Endothelial cell of umbilical vein (primary cell): Measurements from ENCODE around the gene HGF.

Experiments used
- EZH2 ChIP-seq: IDR thresholded peaks from 2 replicates; pipeline ENCODE4 v1.6.1; 2012; ENCODE audit warnings: borderline replicate concordance, low read depth, mild to moderate bottlenecking, moderate library complexity, low read length, inconsistent platforms; ENCODE audit not compliant: severe bottlenecking
- POLR2AphosphoS5 ChIP-seq: IDR thresholded peaks from 2 replicates; pipeline ENCODE4 v1.6.1; 2012; ENCODE audit warnings: low read depth, mild to moderate bottlenecking, control low read depth, low read length, moderate library complexity; ENCODE audit not compliant: insufficient read depth
- TF ChIP-seq, protein P1 (sequence below), 2 donors: IDR thresholded peaks; 1 replicate in 1 of 2; 2 replicates in 1 of 2; pipeline ENCODE4 v1.5.1; 2011; ENCODE audit warnings: low read length in 2 of 2, mild to moderate bottlenecking in 2 of 2, moderate library complexity in 2 of 2, control low read depth in 1 of 2, inconsistent platforms in 1 of 2, low read depth in 1 of 2; ENCODE audit not compliant: insufficient read depth in 1 of 2; ENCODE audit errors: extremely low read depth in 1 of 2

DNA sequence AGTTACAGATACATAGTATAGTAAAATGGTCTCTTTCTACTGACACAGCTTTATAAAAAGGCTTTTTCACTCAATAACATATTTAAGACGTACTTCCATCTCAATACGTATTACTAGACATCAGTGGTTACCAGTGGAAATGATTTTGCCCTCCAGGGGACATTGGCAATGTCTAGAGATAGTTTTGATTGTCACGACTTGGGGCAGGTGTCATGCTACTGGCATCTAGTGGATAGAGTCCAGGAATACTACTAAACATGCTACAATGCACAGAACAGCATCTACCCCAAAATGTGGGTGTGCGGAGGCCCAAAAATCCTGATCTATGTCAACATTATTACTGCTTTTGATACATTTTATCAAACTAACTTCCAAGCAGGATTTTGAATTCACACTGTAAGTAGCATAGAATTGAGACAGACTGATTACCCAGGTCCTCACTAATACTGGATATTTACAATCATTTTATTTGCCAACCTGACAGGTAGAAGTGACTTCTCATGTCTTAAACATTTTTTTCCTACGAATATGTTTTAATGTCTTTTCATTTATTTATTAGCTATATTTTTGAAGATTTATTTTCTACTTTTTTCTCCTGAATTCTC lies 53.8 kb downstream of the HGF start:
- no peak for TF ChIP-seq EZH2
- no peak for TF ChIP-seq POLR2AphosphoS5
- TF ChIP-seq, protein P1, sequence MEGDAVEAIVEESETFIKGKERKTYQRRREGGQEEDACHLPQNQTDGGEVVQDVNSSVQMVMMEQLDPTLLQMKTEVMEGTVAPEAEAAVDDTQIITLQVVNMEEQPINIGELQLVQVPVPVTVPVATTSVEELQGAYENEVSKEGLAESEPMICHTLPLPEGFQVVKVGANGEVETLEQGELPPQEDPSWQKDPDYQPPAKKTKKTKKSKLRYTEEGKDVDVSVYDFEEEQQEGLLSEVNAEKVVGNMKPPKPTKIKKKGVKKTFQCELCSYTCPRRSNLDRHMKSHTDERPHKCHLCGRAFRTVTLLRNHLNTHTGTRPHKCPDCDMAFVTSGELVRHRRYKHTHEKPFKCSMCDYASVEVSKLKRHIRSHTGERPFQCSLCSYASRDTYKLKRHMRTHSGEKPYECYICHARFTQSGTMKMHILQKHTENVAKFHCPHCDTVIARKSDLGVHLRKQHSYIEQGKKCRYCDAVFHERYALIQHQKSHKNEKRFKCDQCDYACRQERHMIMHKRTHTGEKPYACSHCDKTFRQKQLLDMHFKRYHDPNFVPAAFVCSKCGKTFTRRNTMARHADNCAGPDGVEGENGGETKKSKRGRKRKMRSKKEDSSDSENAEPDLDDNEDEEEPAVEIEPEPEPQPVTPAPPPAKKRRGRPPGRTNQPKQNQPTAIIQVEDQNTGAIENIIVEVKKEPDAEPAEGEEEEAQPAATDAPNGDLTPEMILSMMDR (IDR thresholded peaks at IDR 0.05; ENCODE audit: extremely low read depth in 1 of 2, insufficient read depth in 1 of 2, low read depth in 1 of 2, low read length in 2 of 2), result peak; percentile 13 to 26
